HG03439 (cell line): Measurements from ENCODE around the gene PKD2L1.
"Not testable (repeated sequence)": the region's sequence is repeated elsewhere in the genome, so short reads cannot be mapped to it uniquely, and the experiment has no call there.

Source experiments
- ATAC-seq: cut with Tn5 transposase; IDR thresholded peaks from one replicate; pipeline ENCODE4 v1.9.1; 2021; ENCODE audit warnings: mild to moderate bottlenecking, moderate library complexity; ENCODE audit not compliant: unreplicated experiment

The PKD2L1 gene

GRCh38 chr10:100334762-100335161 lies 4.7 kb upstream of the PKD2L1 start:
- ATAC-seq, result no peak

GRCh38 chr10:100333661-100334440 lies 3.8 kb upstream of the PKD2L1 start:
- no peak for ATAC-seq

DNA sequence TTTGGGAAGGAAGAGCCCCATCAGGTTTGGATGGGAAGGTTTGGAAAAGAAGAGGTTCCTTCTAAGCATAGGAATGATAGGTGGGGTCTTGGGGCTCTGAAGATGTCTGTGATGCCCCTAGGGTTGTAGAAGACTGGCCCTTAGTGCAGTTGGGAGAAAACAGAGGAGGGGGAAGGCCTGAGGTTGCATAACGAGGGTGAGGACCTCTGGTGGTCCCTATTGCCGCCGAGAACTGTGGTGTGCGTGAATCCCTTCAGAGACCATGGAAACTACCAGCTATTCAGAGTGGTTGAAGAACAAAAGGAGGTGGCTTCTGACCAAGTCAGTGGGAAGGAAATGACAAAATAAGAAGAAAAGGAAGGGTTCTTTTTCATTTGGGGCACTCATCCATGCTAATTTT lies 3.1 kb upstream of the PKD2L1 start:
- no peak for ATAC-seq

GRCh38 chr10:100328198-100328597 lies 1.8 kb downstream of the PKD2L1 start:
- no peak for ATAC-seq

DNA sequence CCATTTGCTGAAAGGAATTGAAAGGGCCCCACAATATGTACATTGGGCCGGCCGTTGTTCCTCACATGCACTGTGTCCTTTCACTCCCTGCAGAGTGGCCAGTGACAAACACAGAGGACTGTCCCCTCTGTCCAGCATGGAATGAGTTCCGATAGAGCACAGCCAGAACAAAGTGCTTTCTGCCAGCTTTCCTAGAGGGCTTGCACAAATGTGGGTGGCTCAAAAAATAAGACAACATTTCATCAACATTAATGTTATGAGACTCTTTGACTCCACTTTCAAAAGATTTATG lies 2.4 kb downstream of the PKD2L1 start:
- no peak for ATAC-seq

DNA sequence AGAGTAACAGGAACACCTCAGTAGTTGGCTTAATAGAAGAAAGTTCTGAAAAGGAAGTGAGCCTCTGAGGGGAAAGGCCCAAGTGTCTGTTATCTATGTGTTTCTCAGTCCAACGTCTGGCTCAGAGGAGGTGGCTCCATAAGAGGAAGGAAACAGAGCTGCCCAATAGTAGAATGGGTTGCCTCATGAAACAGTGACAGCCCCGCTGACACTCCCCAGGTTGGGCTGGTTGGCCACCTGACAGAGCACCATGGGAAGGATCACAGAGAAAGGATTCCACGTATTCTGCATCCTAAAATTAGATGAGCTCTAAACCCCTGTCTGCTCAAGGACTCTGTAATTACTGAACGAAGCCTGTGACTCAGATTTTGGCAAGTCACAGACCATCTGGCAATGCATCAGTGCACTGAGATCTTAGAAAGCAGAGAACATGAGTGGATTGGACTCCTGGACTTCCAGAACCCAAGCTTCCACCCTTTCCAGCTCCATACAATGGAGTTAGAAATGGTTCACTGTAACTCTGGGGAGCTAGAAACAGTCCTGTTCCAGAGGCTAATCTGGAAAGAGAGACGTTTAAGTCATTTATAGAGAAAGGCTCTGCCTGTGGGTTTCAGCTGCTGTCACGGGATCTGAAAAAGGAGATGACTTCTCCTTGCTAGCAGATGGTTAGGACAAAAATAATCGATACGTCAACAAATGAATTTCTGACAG lies 2.9 kb downstream of the PKD2L1 start:
- ATAC-seq, result peak; percentile 93

DNA sequence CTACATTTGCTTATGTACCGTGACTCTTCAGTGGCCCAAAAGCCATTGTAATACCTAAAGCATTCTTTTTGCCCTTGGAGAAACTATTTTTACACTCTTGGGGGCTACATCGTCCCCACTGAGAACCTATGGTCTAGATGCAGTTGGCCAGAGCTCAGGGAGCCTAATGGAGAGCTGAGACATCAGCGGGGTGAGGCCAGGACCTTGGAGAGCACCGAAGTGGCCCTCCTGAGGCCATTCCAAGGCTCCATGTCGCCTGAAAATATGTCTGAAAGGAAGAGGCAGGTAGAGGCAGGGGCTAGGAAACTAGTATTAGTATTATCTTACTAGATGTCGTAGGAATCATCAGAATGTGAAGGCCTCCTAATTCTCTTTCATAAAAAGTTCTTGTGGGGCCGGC lies 4.9 kb downstream of the PKD2L1 start:
- ATAC-seq, result no peak

DNA sequence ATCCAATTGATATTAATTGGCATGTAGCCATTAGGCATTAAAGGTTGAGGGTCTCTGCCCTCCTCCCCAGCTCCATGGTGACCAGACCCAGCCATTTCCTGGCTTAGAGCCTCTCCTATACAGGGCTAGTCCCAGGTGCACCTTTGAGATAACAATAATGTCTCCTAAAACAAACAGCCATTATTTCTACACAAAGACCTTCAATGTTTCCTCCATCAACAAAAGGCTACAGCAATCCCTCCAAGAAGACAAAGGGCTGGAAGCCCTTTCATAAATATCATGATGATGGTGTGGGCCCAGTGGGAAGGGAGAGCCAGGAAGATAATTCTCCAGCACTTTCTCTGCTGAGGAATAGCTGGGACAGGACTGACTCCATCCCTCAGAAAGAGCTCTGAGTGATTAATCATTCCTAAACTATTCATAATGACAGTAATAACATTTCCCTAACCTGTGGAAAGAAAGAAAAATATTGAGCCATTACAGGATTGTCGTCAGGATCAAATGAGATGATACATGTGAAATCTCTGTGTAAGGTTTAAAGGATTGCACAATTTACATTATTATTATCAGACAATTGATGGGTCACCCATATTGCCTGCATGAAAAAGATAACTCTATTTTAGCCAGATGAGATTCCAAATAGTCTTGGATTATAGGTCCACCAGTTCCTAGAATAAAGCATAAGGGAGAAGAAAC lies 10.2 kb downstream of the PKD2L1 start:
- ATAC-seq, result no peak

GRCh38 chr10:100318207-100318606 lies 11.8 kb downstream of the PKD2L1 start:
- ATAC-seq, result no peak

GRCh38 chr10:100315615-100316014 lies 14.4 kb downstream of the PKD2L1 start:
- ATAC-seq, result no peak

GRCh38 chr10:100311298-100311697 lies 18.7 kb downstream of the PKD2L1 start:
- ATAC-seq, result no peak

- ATAC-seq, result no peak
Measured at GRCh38 chr10:100307684-100308083, 22.3 kb downstream of the PKD2L1 start.

- no peak for ATAC-seq
Measured at GRCh38 chr10:100306861-100307260, 23.2 kb downstream of the PKD2L1 start.

- ATAC-seq, result no peak
Measured at GRCh38 chr10:100304414-100304813, 25.6 kb downstream of the PKD2L1 start.

DNA sequence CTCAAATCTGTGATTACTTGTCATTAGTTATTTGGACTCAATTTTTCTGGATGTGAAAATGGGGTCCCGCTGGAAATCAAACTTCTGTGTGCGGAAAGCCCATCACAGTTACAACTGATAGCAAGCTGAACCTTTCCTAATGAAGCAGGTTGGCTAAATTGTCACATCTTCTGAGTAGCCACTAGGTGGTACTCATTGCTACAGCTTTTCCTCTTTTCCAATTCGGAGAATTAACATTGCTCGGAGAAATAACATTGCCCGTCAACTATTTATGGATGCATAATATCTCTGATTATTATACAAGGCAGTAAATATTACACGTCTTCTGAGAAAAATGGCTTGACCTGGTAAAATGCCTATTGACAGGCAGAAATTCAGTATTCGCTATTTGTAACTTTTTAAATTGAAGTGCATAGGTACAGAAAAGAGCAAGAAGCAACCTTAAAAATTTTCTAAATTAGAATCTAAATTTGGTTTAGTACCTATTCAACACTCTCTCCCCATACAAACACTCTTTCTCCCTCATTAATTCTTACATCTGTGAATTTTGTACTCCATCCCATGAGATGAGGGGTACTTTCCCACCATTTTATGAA lies 26.2 kb downstream of the PKD2L1 start:
- no peak for ATAC-seq

DNA sequence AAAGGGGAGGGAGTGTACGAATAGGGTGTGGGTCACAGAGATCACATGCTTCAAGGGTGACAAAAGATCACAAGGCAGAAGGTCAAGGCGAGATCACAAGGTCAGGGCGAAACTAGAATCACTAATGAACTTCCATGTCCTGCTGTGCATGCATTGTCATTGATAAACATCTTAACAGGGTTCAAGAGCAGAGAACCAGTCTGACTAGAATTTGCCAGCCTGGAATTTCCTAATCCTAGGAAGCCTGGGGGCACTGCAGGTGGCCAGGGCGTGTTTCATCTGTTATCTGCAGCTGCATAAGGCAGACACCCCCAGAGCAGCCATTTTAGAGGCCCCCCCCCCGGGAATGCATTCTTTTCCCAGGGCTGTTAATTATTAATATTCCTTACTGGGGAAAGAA lies 28.9 kb downstream of the PKD2L1 start:
- ATAC-seq, result not testable (repeated sequence)

GRCh38 chr10:100297242-100297641 lies 32.8 kb downstream of the PKD2L1 start:
- ATAC-seq, result no peak

DNA sequence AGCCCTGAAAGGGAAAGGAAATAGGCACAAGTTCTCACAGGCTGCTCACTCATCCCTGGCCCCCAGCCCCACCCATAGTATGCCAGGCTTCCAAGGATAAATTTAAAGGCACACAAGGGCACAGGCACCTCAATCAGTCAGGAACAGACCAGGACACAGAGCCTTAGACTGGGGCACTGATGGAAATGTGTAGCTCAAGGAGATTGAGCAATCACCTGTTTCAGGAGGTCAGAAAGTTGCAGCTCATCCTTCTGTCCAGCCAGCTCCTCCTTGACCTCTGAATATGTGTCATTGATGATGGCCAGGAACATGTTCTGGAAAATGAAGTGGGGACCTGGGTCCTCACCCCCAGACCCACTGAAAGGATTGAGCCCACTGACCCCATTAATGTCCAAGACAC lies 37.0 kb downstream of the PKD2L1 start:
- no peak for ATAC-seq

DNA sequence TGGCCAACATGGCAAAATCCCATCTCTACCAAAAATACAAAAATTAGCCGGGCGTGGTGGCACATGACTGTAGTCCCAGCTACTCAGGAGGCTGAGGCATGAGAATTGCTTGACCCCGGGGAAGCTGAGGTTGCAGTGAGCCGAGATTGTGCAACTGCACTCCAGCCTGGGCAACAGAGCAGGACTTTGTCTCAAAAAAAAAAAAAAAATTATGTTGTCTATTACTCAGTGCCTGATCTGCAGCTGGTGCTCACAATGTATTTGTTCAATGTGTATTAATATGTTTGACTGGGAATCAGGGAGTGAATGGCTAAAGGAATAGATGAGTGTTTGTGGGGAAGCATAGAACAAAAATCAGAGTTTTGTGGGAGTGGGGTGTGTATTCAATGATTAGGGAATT lies 37.7 kb downstream of the PKD2L1 start:
- not testable (repeated sequence) for ATAC-seq

GRCh38 chr10:100291356-100291755 lies 38.7 kb downstream of the PKD2L1 start:
- no peak for ATAC-seq

GRCh38 chr10:100289641-100290040 lies 40.4 kb downstream of the PKD2L1 start:
- no peak for ATAC-seq

- ATAC-seq, result no peak
Measured at GRCh38 chr10:100288196-100288595, 41.8 kb downstream of the PKD2L1 start.
